H1 (cell line): ENCODE data around the gene CHST13. TPM values are rescaled to one million over a fixed set of nuclear protein-coding genes. Genes with fewer than 3 reads are reported as not detected.

Source experiments
- CTCF ChIA-PET: fragments of 300-600 bp; sonication (Branson Sonifier 250); formaldehyde crosslinking; loops from one replicate; lab custom pipeline; 2021; ENCODE audit not compliant: partially characterized antibody; lab: Charles Lee
- POLR2A ChIA-PET: fragments of 300-600 bp; sonication (Branson Sonifier 250); formaldehyde crosslinking; loops from one replicate; lab custom pipeline; 2021; ENCODE audit warnings: inconsistent platforms; ENCODE audit not compliant: partially characterized antibody; lab: Charles Lee
- DNase-seq, 2 experiments: peaks; one replicate each; pipeline versions ENCODE4 v3.0.0 to v3.0.0-alpha.2; 2010 to 2022; ENCODE audit warnings: low spot score in 2 of 2, low read depth in 1 of 2, mixed read lengths in 1 of 2
- FAIRE-seq: peaks from 2 replicates; lab custom pipeline; 2011; peaks lifted over from hg19 to GRCh38; lab: Jason Lieb, UNC
- H2AFZ ChIP-seq: 2 replicates; pipeline ENCODE4 v1.8.1; 2012; ENCODE audit warnings: low read length, inconsistent platforms
- H2AK5ac ChIP-seq: 2 replicates; pipeline ENCODE4 v1.6.1; 2013; ENCODE audit warnings: low read depth, low read length
- H2BK120ac ChIP-seq: replicated peaks from 2 replicates; pipeline ENCODE3; 2013; ENCODE audit warnings: low read depth, low read length, inconsistent platforms
- H2BK12ac ChIP-seq: 2 replicates; pipeline ENCODE4 v1.6.1; 2013; ENCODE audit warnings: low read depth, low read length
- H2BK15ac ChIP-seq: 2 replicates; pipeline ENCODE4 v1.6.1; 2013; ENCODE audit warnings: low read length
- H2BK20ac ChIP-seq: 2 replicates; pipeline ENCODE4 v1.6.1; 2013; ENCODE audit warnings: low read length
- H2BK5ac ChIP-seq: 2 replicates; pipeline ENCODE4 v1.6.1; 2013; ENCODE audit warnings: low read depth, low read length
- H3K14ac ChIP-seq: 2 replicates; pipeline ENCODE4 v1.6.1; 2013; ENCODE audit warnings: inconsistent platforms; ENCODE audit not compliant: insufficient read length
- H3K18ac ChIP-seq: 2 replicates; pipeline ENCODE4 v1.6.1; 2013; ENCODE audit warnings: low read length; ENCODE audit errors: extremely low read depth
- H3K23ac ChIP-seq: 2 replicates; pipeline ENCODE4 v1.6.1; 2013; ENCODE audit warnings: inconsistent platforms; ENCODE audit not compliant: insufficient read length
- H3K23me2 ChIP-seq: 2 replicates; pipeline ENCODE4 v1.6.1; 2013; ENCODE audit warnings: low read depth, low read length
- H3K27ac ChIP-seq: 2 replicates; pipeline ENCODE4 v1.6.1; 2011; ENCODE audit warnings: low read depth, low read length, inconsistent platforms
- H3K27me3 ChIP-seq, 4 experiments: replicated peaks in 1 of 4; 1 replicate in 1 of 4; 2 replicates in 3 of 4; pipeline versions ENCODE4 v1.6.1 to v1.8.1; 2011 to 2013; ENCODE audit warnings: low read length in 3 of 4, mild to moderate bottlenecking in 3 of 4, inconsistent platforms in 2 of 4, mixed read lengths in 2 of 4, moderate library complexity in 1 of 4; ENCODE audit not compliant: control insufficient read depth in 3 of 4, insufficient read depth in 3 of 4; ENCODE audit errors: extremely low read depth in 1 of 4
- H3K36me3 ChIP-seq, 4 experiments: 2 replicates each; pipeline versions ENCODE4 v1.6.1 to v1.8.1; 2011 to 2013; ENCODE audit warnings: mild to moderate bottlenecking in 4 of 4, low read length in 3 of 4, moderate library complexity in 2 of 4, control low read depth in 1 of 4, inconsistent platforms in 1 of 4; ENCODE audit not compliant: insufficient read depth in 4 of 4, control insufficient read depth in 2 of 4
- H3K4ac ChIP-seq: replicated peaks from 2 replicates; pipeline ENCODE3; 2013; ENCODE audit warnings: low read length, low read depth, mixed read lengths, inconsistent platforms; ENCODE audit not compliant: insufficient read length
- H3K4me1 ChIP-seq, 4 experiments: replicated peaks in 1 of 4; 1 replicate in 1 of 4; 2 replicates in 3 of 4; pipeline versions ENCODE4 v1.6.1 to v1.8.1; 2011 to 2013; ENCODE audit warnings: low read length in 3 of 4, inconsistent platforms in 2 of 4, mixed read lengths in 1 of 4; ENCODE audit not compliant: insufficient read depth in 4 of 4, control insufficient read depth in 3 of 4
- H3K4me2 ChIP-seq, 2 experiments: 2 replicates each; pipeline versions ENCODE4 v1.6.1 to v1.8.1; 2011 to 2013; ENCODE audit warnings: low read depth in 2 of 2, low read length in 2 of 2, control low read depth in 1 of 2, inconsistent platforms in 1 of 2, mild to moderate bottlenecking in 1 of 2; ENCODE audit not compliant: insufficient read depth in 1 of 2
- H3K4me3 ChIP-seq, 4 experiments: fragments of 200-600, 300-600 bp in 1 of 4; sonication (generic), shearing (Covaris generic), sonication (Bioruptor Twin) in 1 of 4; 2 replicates each; pipeline versions ENCODE4 v1.5.1 to v1.8.1; 2011 to 2016; ENCODE audit warnings: low read length in 4 of 4, low read depth in 3 of 4, control low read depth in 2 of 4, inconsistent platforms in 2 of 4, mild to moderate bottlenecking in 2 of 4, mixed read lengths in 1 of 4, moderate library complexity in 1 of 4; ENCODE audit not compliant: insufficient read depth in 2 of 4; ENCODE audit errors: extremely low read depth in 1 of 4
- H3K56ac ChIP-seq: replicated peaks from 2 replicates; pipeline ENCODE3; 2013; ENCODE audit warnings: low read depth, mild to moderate bottlenecking, mixed read lengths, low read length, inconsistent platforms; ENCODE audit not compliant: insufficient read length
- H3K79me1 ChIP-seq: 2 replicates; pipeline ENCODE4 v1.6.1; 2013; ENCODE audit warnings: low read depth, low read length, control low read depth
- H3K79me2 ChIP-seq, 2 experiments: 2 replicates each; pipeline versions ENCODE4 v1.6.1 to v1.8.1; 2012 to 2013; ENCODE audit warnings: low read length in 2 of 2, mild to moderate bottlenecking in 2 of 2, inconsistent platforms in 1 of 2; ENCODE audit not compliant: insufficient read depth in 2 of 2, control insufficient read depth in 1 of 2
- H3K9ac ChIP-seq, 4 experiments: replicated peaks in 1 of 4; 1 replicate in 1 of 4; 2 replicates in 3 of 4; pipeline versions ENCODE4 v1.6.1 to v1.8.1; 2011 to 2013; ENCODE audit warnings: low read depth in 3 of 4, low read length in 3 of 4, control low read depth in 2 of 4, mild to moderate bottlenecking in 2 of 4, moderate library complexity in 2 of 4, inconsistent platforms in 1 of 4; ENCODE audit errors: extremely low read depth in 1 of 4
- H3K9me3 ChIP-seq, 2 experiments: 2 replicates each; pipeline versions ENCODE4 v1.6.1 to v1.8.1; 2012 to 2013; ENCODE audit warnings: mild to moderate bottlenecking in 2 of 2, moderate library complexity in 2 of 2, control low read depth in 1 of 2, inconsistent platforms in 1 of 2, low read depth in 1 of 2, low read length in 1 of 2, mixed read lengths in 1 of 2; ENCODE audit not compliant: insufficient read depth in 2 of 2
- H4K20me1 ChIP-seq, 2 experiments: replicated peaks in 1 of 2; 2 replicates each; pipeline versions ENCODE3 to v1.8.1; 2011 to 2013; ENCODE audit warnings: inconsistent platforms in 2 of 2, low read length in 2 of 2, mild to moderate bottlenecking in 1 of 2; ENCODE audit not compliant: insufficient read depth in 2 of 2, control insufficient read depth in 1 of 2
- H4K5ac ChIP-seq: 2 replicates; pipeline ENCODE4 v1.6.1; 2013; ENCODE audit warnings: low read length, low read depth, mixed read lengths, inconsistent platforms; ENCODE audit not compliant: insufficient read length
- H4K8ac ChIP-seq: 2 replicates; pipeline ENCODE4 v1.8.0; 2013; ENCODE audit warnings: mild to moderate bottlenecking, moderate library complexity, low read length, inconsistent platforms; ENCODE audit not compliant: insufficient read depth; ENCODE audit errors: extremely low read depth
- H4K91ac ChIP-seq: replicated peaks from 2 replicates; pipeline ENCODE3; 2013; ENCODE audit warnings: low read length, mixed read lengths, inconsistent platforms; ENCODE audit not compliant: insufficient read length
- ATF3 ChIP-seq: IDR thresholded peaks from 2 replicates; pipeline ENCODE4 v1.6.1; 2011; ENCODE audit warnings: low read depth, mild to moderate bottlenecking, low read length; ENCODE audit not compliant: insufficient read depth
- CTBP2 ChIP-seq: IDR thresholded peaks from 2 replicates; pipeline ENCODE4 v1.7.0; 2011; ENCODE audit warnings: borderline replicate concordance, mild to moderate bottlenecking, moderate library complexity, mixed read lengths, low read length; ENCODE audit not compliant: insufficient read depth, insufficient read length
- GABPA ChIP-seq: IDR thresholded peaks from 2 replicates; pipeline ENCODE4 v1.6.1; 2011; ENCODE audit warnings: mild to moderate bottlenecking, low read length, moderate library complexity, borderline replicate concordance; ENCODE audit not compliant: insufficient read depth
- MAX ChIP-seq: IDR thresholded peaks from 2 replicates; pipeline ENCODE4 v1.6.1; 2012; ENCODE audit warnings: inconsistent platforms
- SAP30 ChIP-seq: fragments of 300-600 bp; sonication (generic); IDR thresholded peaks from 2 replicates; pipeline ENCODE4 v1.7.1; 2012; ENCODE audit warnings: low read length, moderate library complexity, mild to moderate bottlenecking, inconsistent platforms; ENCODE audit not compliant: insufficient read depth, insufficient replicate concordance
- SIRT6 ChIP-seq: IDR thresholded peaks from one replicate; pipeline ENCODE4 v1.7.1; 2012; ENCODE audit warnings: low read length, inconsistent platforms
- SUZ12 ChIP-seq: fragments of 200-600 bp; sonication (generic); IDR thresholded peaks from 2 replicates; pipeline ENCODE4 v1.6.1; 2012; ENCODE audit warnings: mild to moderate bottlenecking, inconsistent platforms, low read length, moderate library complexity, mixed read lengths
- YY1 ChIP-seq: IDR thresholded peaks from 2 replicates; pipeline ENCODE4 v1.6.1; 2011; ENCODE audit warnings: low read depth, mild to moderate bottlenecking, low read length
- WGBS, 2 experiments: shearing (Covaris generic) in 1 of 2; methylation state at CpG; one replicate each; pipeline versions ENCODE4 v1.1.6 to v1.1.7; 2013 to 2015; ENCODE audit warnings: low lambda C conversion rate in 2 of 2, mixed read lengths in 2 of 2, inconsistent platforms in 1 of 2, low coverage in 1 of 2, missing lambda C conversion rate in 1 of 2; ENCODE audit not compliant: insufficient replicate concordance in 2 of 2, insufficient coverage in 1 of 2, insufficient read length in 1 of 2; ENCODE audit errors: extremely low coverage in 1 of 2, missing lambda C conversion rate in 1 of 2; 5-methylcytosine and 5-hydroxymethylcytosine counted together
- polyA plus RNA-seq, 7 experiments: library from polyadenylated mRNA; depleted of rRNA in 3 of 7; stranded (reverse) in 5 of 7; unstranded in 2 of 7; fragments of >200 nt in 5 of 7; fragments of 200-250 nt in 2 of 7; gene quantifications; 1 replicate in 5 of 7; 2 replicates in 1 of 7; 4 replicates in 1 of 7; pipeline versions ENCODE4 v1.2.1 to v1.2.3, GENCODE V29; 2011 to 2013; ENCODE audit warnings: missing spikeins in 2 of 7, mixed read lengths in 2 of 7
- total RNA-seq: library from RNA; stranded (reverse); fragmentation: NEBNext Ultra II Directional; extraction: Animal tissue kit (Norgen Biotek cat#: 25700); gene quantifications from 2 replicates; pipeline ENCODE4 v1.2.1, GENCODE V29; 2021

The CHST13 gene
- total and polyA plus RNA-seq, 2 of the 8 experiments (the other 6 are each of a cell fraction or from before 2014, with no cell fraction given), result 5.4 to 11.7 TPM

- Histone ChIP-seq H4K8ac (no peak overlapping the region; the same call in 1 of the 2 replicates), H2AFZ (no peak overlapping the region), H3K4me2 (no peak overlapping the region), H3K18ac (no peak overlapping the region; the same call in 1 of the 2 replicates), H3K79me1 (no peaks in the 10 kb centered on the region), H3K4me3 (no peak overlapping the region), H2BK15ac (no peak overlapping the region), H3K36me3 (no peaks in the 10 kb centered on the region; a peak in 1 of 8 replicates), H3K56ac (peak overlapping the region; percentile 97), H2BK5ac (no peak overlapping the region; the same call in 1 of the 2 replicates), H4K5ac (no peak overlapping the region), H3K9me3 (no peaks in the 10 kb centered on the region), H3K27me3 (no peaks in the 10 kb centered on the region), H3K23me2 (peaks cover 6% of the 10 kb centered on the region; the same call in 1 of the 2 replicates), H3K4me1 (no peaks in the 10 kb centered on the region), H2AK5ac (0 out of 2 replicates have a peak overlapping the region, but pooled peaks have one; percentile 9), H3K9ac (no peak overlapping the region), H3K14ac (no peak overlapping the region), H2BK120ac (no peak overlapping the region), H4K20me1 (peaks cover 0 to 5% of the 10 kb centered on the region in 2 experiments), H4K91ac (no peak overlapping the region), H3K4ac (no peak overlapping the region), H2BK20ac (0 out of 2 replicates have a peak overlapping the region, but pooled peaks have one; percentile 32), H3K27ac (no peak overlapping the region), H3K23ac (no peak overlapping the region), H2BK12ac (0 out of 2 replicates have a peak overlapping the region, but pooled peaks have one; percentile 35), H3K79me2 (no peaks in the 10 kb centered on the region)
- no peak for FAIRE-seq
- TF ChIP-seq SIRT6 (no peak), YY1 (no peak), GABPA (no peak), SAP30 (no peak), SUZ12 (no peak), MAX (no peak), ATF3 (no peak), CTBP2 (no peak)
- ChIA-PET CTCF (interaction anchor here (0.5 to 1.9 kb wide), 7 partner anchors 11 to 163 kb away, joined by 3 to 6 read pairs (median 4); no protein-coding TSS in a partner anchor), POLR2A (no interaction called here)
- 69% methylated on average over 9 of the region's 10 CpGs; no CpG with 5 or more reads in 1 of the 2 experiments for WGBS, 2 experiments
- DNase-seq, result peak in 1 of 2 experiments; percentile 39
Observed at GRCh38 chr3:126555795-126556636, 32.1 kb downstream of the CHST13 start.
